PFSK-1 (cell line): ENCODE results near the gene SDK1.

ENCODE experiments used
- FOXP2 ChIP-seq: optimal IDR thresholded peaks from 2 replicates; pipeline ENCODE3; 2011; ENCODE audit warnings: borderline replicate concordance, control low read depth, inconsistent platforms; ENCODE audit not compliant: insufficient read depth; ENCODE audit errors: extremely low read length, extremely low read depth
- POLR2AphosphoS5 ChIP-seq: IDR thresholded peaks from 2 replicates; pipeline ENCODE4 v1.6.1; 2012; ENCODE audit warnings: low read depth, mild to moderate bottlenecking, control low read depth, low read length, moderate library complexity
- SIN3A ChIP-seq: IDR thresholded peaks from 2 replicates; pipeline ENCODE4 v1.6.1; 2012; ENCODE audit warnings: mild to moderate bottlenecking, low read length, moderate library complexity, borderline replicate concordance; ENCODE audit not compliant: insufficient read depth
- TAF1 ChIP-seq: IDR thresholded peaks from 2 replicates; pipeline ENCODE4 v1.6.1; 2012; ENCODE audit warnings: low read length, control low read depth, borderline replicate concordance; ENCODE audit not compliant: insufficient read depth
- TF ChIP-seq, protein P1 (sequence below), 2 experiments: IDR thresholded peaks; 2 replicates each; pipeline versions ENCODE4 v1.6.1 to v1.8.0; 2011 to 2012; ENCODE audit warnings: low read depth in 2 of 2, low read length in 2 of 2, control low read depth in 1 of 2, inconsistent platforms in 1 of 2, mild to moderate bottlenecking in 1 of 2, moderate library complexity in 1 of 2; ENCODE audit not compliant: insufficient read depth in 1 of 2

Gene SDK1

DNA sequence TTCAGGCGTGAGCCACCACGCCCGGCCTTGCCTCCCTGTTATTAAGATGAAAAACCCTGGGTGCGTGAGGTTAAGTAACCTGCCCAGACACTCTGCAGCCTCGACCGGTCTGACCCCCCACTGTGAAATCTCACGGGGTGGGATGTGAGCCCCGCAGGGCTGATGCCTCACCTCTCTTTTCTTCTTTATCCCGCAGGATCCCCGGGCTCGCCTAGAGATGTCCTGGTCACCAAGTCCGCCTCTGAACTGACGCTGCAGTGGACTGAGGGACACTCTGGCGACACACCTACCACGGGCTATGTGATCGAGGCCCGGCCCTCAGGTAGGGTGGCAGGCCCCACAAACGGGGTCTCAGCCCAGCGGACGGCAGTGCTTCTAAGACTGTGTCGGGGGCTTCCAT, 920.0 kb downstream of the SDK1 start:
- TF ChIP-seq, protein P1, sequence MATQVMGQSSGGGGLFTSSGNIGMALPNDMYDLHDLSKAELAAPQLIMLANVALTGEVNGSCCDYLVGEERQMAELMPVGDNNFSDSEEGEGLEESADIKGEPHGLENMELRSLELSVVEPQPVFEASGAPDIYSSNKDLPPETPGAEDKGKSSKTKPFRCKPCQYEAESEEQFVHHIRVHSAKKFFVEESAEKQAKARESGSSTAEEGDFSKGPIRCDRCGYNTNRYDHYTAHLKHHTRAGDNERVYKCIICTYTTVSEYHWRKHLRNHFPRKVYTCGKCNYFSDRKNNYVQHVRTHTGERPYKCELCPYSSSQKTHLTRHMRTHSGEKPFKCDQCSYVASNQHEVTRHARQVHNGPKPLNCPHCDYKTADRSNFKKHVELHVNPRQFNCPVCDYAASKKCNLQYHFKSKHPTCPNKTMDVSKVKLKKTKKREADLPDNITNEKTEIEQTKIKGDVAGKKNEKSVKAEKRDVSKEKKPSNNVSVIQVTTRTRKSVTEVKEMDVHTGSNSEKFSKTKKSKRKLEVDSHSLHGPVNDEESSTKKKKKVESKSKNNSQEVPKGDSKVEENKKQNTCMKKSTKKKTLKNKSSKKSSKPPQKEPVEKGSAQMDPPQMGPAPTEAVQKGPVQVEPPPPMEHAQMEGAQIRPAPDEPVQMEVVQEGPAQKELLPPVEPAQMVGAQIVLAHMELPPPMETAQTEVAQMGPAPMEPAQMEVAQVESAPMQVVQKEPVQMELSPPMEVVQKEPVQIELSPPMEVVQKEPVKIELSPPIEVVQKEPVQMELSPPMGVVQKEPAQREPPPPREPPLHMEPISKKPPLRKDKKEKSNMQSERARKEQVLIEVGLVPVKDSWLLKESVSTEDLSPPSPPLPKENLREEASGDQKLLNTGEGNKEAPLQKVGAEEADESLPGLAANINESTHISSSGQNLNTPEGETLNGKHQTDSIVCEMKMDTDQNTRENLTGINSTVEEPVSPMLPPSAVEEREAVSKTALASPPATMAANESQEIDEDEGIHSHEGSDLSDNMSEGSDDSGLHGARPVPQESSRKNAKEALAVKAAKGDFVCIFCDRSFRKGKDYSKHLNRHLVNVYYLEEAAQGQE (IDR thresholded peaks at IDR 0.05; ENCODE audit: insufficient read depth in 1 of 2, low read depth in 2 of 2, low read length in 2 of 2) = no peak
- TF ChIP-seq TAF1 (no peak), POLR2AphosphoS5 (no peak), SIN3A (no peak), FOXP2 (no peak)

DNA sequence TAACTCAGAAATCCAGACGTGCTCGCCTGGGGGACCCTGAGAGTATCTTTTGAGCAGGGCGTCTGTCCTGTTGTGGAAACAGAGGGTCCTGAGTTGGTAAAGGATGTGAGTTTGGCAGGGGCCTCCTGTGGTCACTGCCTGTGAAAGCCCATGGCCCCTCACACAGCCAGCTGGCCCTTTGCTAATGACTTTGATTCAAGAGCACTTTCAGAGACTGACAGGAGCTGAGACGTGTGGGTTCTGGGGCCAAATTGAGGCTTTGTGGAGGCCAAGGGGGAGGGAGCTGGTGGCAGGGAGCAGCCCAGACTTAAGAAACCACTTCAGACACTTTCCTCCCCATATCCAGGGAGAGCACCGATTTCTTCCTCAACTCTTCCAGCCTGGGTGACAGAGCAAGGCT, 921.6 kb downstream of the SDK1 start:
- TF ChIP-seq TAF1 = no peak
- TF ChIP-seq, protein P1 (IDR thresholded peaks at IDR 0.05; ENCODE audit: insufficient read depth in 1 of 2, low read depth in 2 of 2, low read length in 2 of 2) = no peak
- TF ChIP-seq SIN3A = no peak
- no peak for TF ChIP-seq POLR2AphosphoS5
- no peak for TF ChIP-seq FOXP2

DNA sequence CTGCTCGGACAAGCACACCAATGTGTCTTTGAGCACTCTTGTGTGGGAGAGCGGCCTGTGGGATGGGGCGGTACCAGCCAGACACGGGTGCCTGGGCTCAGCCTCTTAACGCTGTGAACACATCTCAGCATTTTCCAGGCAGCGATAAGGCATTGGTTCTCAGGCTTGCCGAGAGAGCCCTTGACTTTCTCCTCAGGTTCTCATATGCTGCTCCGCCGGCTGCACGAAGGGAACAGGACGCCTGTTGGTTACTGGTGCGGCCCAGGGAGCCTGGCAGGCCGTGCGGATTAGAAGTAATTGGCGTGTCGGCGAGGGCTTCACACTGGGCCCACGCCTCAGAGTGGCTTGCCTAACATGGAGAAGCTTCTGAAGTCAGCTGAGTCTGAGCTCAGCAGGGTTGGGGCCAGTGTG, 924.3 kb downstream of the SDK1 start:
- TF ChIP-seq POLR2AphosphoS5 (no peak), FOXP2 (no peak), TAF1 (no peak), SIN3A (no peak)
- TF ChIP-seq, protein P1 (IDR thresholded peaks at IDR 0.05; ENCODE audit: insufficient read depth in 1 of 2, low read depth in 2 of 2, low read length in 2 of 2) = no peak

DNA sequence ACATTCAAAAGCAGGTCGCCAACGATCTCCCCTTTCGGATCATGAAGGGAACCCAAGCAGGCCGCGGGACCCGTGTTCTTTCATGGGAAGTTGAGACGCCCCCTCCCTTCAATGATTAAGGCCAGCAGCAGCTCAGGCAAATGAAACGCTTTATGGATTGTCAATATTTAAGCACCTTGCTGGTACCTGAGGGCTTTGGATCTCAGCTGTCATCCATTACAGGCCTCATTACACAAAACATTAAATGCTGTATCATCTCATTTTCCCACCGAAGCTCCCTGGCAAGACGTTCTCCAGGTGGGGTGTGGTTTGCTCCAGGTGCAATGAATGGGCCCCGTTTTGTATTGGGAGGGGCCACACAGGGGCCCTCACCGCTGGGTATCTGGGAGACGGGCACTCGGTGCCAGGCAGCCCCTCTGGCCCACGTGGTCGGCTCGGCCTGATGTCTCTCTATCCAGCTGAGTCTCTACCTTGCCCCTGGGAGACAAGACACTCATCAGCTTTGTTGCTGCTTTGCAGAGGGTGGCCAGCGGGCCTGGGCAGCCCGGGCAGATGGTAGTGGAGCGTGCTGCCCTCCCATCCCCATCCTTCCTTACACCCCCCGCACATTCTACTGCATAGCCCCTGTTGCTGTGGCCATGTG, 925.0 kb downstream of the SDK1 start:
- no peak for TF ChIP-seq FOXP2

DNA sequence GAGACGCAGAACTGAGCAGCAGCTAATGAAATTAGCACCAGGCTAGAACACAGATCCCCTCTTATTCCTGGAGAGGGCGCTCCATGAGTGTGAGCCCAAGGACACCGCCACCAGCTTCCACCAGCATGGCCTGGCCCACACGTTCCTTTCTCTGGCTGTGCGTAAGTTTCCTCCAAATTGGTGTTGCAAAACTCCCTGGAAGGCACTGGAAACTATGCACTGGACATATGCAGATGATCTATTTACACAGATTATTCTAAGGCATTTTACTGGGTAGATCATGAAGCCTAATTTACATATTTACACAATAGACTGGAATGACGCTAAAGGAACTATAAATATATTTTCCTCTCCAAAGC, 925.5 kb downstream of the SDK1 start:
- TF ChIP-seq TAF1 (no peak), SIN3A (no peak), FOXP2 (no peak), POLR2AphosphoS5 (no peak)
- TF ChIP-seq, protein P1 (IDR thresholded peaks at IDR 0.05; ENCODE audit: insufficient read depth in 1 of 2, low read depth in 2 of 2, low read length in 2 of 2) = no peak
